Measurements from ENCODE around the gene RAB11FIP3.

DNA sequence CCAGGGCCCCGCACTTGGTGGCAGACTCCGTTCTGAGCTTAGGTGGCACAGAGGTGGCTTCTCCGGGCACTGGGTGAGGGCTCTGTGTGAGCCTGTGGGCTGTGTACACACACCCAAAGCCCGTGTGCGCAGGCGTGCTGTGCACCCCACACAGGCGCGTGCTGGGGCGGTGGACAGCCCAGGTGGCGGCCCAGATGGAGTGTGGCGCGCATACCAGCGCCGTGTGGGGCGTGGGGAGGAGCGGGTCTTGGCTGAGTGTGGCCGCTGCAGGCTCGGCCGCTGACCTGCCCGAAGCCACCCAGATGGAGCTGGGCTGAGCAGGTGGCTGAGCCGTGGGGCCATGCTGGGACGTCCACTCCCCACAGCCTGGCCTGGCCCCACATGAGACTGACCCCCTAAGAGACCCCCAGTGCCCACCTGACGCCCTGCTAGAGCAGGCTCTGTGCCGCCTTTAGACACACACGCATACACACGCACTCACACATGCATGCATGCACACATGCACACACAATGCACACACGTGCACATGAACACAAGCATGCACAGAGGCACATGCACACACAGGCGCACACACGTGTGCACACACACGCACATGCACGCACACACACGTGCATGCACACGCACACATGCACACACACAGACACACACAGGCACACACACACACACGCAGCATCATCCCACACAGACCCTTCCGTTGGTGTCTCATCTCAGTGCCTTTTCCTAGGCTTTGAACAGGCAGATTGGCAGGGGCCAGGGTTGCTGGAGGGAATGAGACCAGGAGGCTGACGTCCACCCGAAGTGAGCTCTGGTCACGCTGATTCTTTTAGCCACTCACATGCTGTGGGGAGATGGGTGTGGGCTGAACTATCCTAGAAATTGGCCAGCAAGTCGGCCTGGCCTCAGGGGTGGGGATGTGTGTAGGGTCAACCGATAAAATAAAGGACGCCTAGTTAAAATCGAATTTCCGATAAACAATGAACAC, 136.8 kb downstream of the RAB11FIP3 start:
- no peak for TF ChIP-seq EZH2 (IDR thresholded peaks at IDR 0.05; ENCODE audit: insufficient read depth, poor library complexity, severe bottlenecking)
- no peak for TF ChIP-seq EZH2phosphoT487 (IDR thresholded peaks at IDR 0.05; ENCODE audit: insufficient read depth, low read depth)

Measured in GM23248 (cell line).